K562 (cell line): Measurements from ENCODE around the gene PEX19. TPM values are rescaled to one million over a fixed set of nuclear protein-coding genes. Genes with fewer than 3 reads are reported as not detected.

Source experiments
- ATAC-seq: fragments of 200-7000 bp; cut with Tn5 transposase; 3 replicates; pipeline ENCODE4 v1.9.1; 2020; ENCODE audit warnings: moderate library complexity
- BruUV-seq: library from RNA; stranded (reverse); fragments of 400-500 nt; replicated peaks from 2 replicates; lab custom pipeline; 2021; lab: Mats Ljungman, UMichigan
- CTCF ChIA-PET: fragments of 300-600 bp; formaldehyde crosslinking; extraction: SDS; loops from one replicate; lab custom pipeline; 2021; ENCODE audit warnings: low intra/inter-chr PET ratio; lab: Yijun Ruan, JAX
- POLR2A ChIA-PET: fragments of 300-600, 350-650 bp; sonication (Branson Sonifier 250); formaldehyde crosslinking; extraction: SDS; loops from one replicate; lab custom pipeline; 2021; ENCODE audit warnings: antibody characterized with exemption, inconsistent platforms; lab: Yijun Ruan, JAX
- DNase-seq, 4 experiments: peaks; one replicate each; pipeline versions ENCODE4 v3.0.0 to v3.0.0-alpha.2; 2011 to 2018; ENCODE audit warnings: low spot score in 3 of 4, mixed read lengths in 3 of 4; ENCODE audit errors: extremely low read depth in 1 of 4
- FAIRE-seq: peaks from 2 replicates; lab custom pipeline; 2011; peaks lifted over from hg19 to GRCh38; lab: Jason Lieb, UNC
- H2AFZ ChIP-seq: 2 replicates; pipeline ENCODE4 v1.6.0; 2011; ENCODE audit warnings: low read depth, low read length, control low read depth, inconsistent platforms
- H3K27ac ChIP-seq: fragments of 200-600 bp; 3 replicates; pipeline ENCODE4 v1.8.0; 2011; ENCODE audit warnings: low read depth, mild to moderate bottlenecking, control low read depth, inconsistent platforms, low read length, moderate library complexity, mixed read lengths; ENCODE audit errors: extremely low read depth
- H3K27me3 ChIP-seq, 2 experiments: fragments of 300-600 bp in 1 of 2; 2 replicates in 1 of 2; 3 replicates in 1 of 2; pipeline versions ENCODE4 v1.6.0 to v1.8.0; 2011; ENCODE audit warnings: inconsistent platforms in 2 of 2, low read length in 2 of 2, mild to moderate bottlenecking in 1 of 2, mixed read lengths in 1 of 2, moderate library complexity in 1 of 2; ENCODE audit not compliant: control insufficient read depth in 2 of 2, insufficient read depth in 2 of 2
- H3K36me3 ChIP-seq: fragments of 300-600 bp; 3 replicates; pipeline ENCODE4 v1.8.0; 2011; ENCODE audit warnings: mild to moderate bottlenecking, low read length, inconsistent platforms; ENCODE audit not compliant: control insufficient read depth, insufficient read depth
- H3K4me1 ChIP-seq, 2 experiments: fragments of 200-600 bp in 1 of 2; replicated peaks in 1 of 2; 2 replicates in 1 of 2; 3 replicates in 1 of 2; pipeline versions ENCODE4 v1.5.1 to v1.8.0; 2011; ENCODE audit warnings: inconsistent platforms in 2 of 2, low read length in 2 of 2, mild to moderate bottlenecking in 1 of 2, mixed read lengths in 1 of 2, moderate library complexity in 1 of 2; ENCODE audit not compliant: control insufficient read depth in 2 of 2, insufficient read depth in 2 of 2
- H3K4me2 ChIP-seq: 2 replicates; pipeline ENCODE4 v1.6.1; 2011; ENCODE audit warnings: low read length, control low read depth, inconsistent platforms, mixed read lengths; ENCODE audit not compliant: insufficient read depth
- H3K4me3 ChIP-seq: fragments of 200-600 bp; sonication (generic), shearing (Covaris generic); 2 replicates; pipeline ENCODE4 v1.5.1; 2016; ENCODE audit warnings: control low read depth, inconsistent platforms
- H3K79me2 ChIP-seq: fragments of 200-600 bp; 3 replicates; pipeline ENCODE4 v1.8.0; 2011; ENCODE audit warnings: low read length, inconsistent platforms; ENCODE audit not compliant: control insufficient read depth, insufficient read depth
- H3K9ac ChIP-seq, 2 experiments: 2 replicates each; pipeline versions ENCODE4 v1.6.0 to v1.6.1; 2011; ENCODE audit warnings: low read depth in 2 of 2, low read length in 2 of 2, control low read depth in 1 of 2, inconsistent platforms in 1 of 2, mild to moderate bottlenecking in 1 of 2, mixed read lengths in 1 of 2; ENCODE audit not compliant: insufficient read depth in 1 of 2
- H3K9me1 ChIP-seq: one replicate; pipeline ENCODE4 v1.6.0; 2011; ENCODE audit warnings: inconsistent platforms, mild to moderate bottlenecking, low read length, moderate library complexity; ENCODE audit not compliant: control insufficient read depth, insufficient read depth
- H3K9me3 ChIP-seq: replicated peaks from 2 replicates; pipeline ENCODE4 v1.5.1; 2011; ENCODE audit warnings: low read depth, low read length, inconsistent platforms; ENCODE audit not compliant: control insufficient read depth, insufficient read depth
- H4K20me1 ChIP-seq: replicated peaks from 2 replicates; pipeline ENCODE4 v1.6.1; 2011; ENCODE audit warnings: low read length, inconsistent platforms, mixed read lengths; ENCODE audit not compliant: control insufficient read depth, insufficient read depth
- COPS2 ChIP-seq: fragments of 450-650 bp; conservative IDR thresholded peaks from 2 replicates; pipeline ENCODE4 v1.6.1; 2016; ENCODE audit warnings: mild to moderate bottlenecking, moderate library complexity
- GMEB1 ChIP-seq: fragments of 250-450 bp; sonication (Bioruptor Pico); IDR thresholded peaks from 2 replicates; pipeline ENCODE4 v1.4.0; 2020; ENCODE audit warnings: mild to moderate bottlenecking
- MCM7 ChIP-seq, 2 experiments: fragments of 450-650 bp; IDR thresholded peaks; 2 replicates each; pipeline ENCODE4 v1.6.1; 2016 to 2018
- NR1H2 ChIP-seq: sonication (generic); formaldehyde crosslinking; IDR thresholded peaks from 2 replicates; pipeline ENCODE4 v1.4.0; 2020; ENCODE audit warnings: mild to moderate bottlenecking, missing genetic modification reagents
- POLR2A ChIP-seq: fragments of 450-650 bp; conservative IDR thresholded peaks from 2 replicates; pipeline ENCODE4 v1.6.1; 2016
- SRSF7 ChIP-seq: fragments of 200-400 bp; formaldehyde crosslinking; optimal IDR thresholded peaks from 2 replicates; pipeline ENCODE3; 2017; ENCODE audit warnings: mild to moderate bottlenecking, low read depth, low read length
- WGBS: fragments of 100-300 bp; shearing (Covaris generic); methylation state at CpG from one replicate; pipeline ENCODE4 v1.1.6; 2016; ENCODE audit warnings: low coverage, mixed read lengths; ENCODE audit not compliant: insufficient coverage; ENCODE audit errors: missing lambda C conversion rate; 5-methylcytosine and 5-hydroxymethylcytosine counted together
- in situ Hi-C: fragments of 300-500 bp; cut with MboI; formaldehyde crosslinking; loops from 4 replicates; pipeline ENCODE4 v1.15.0; 2018; ENCODE audit warnings: inconsistent platforms, mixed read lengths
- intact Hi-C: fragments of 100-400 bp; cut with micrococcal nuclease; formaldehyde crosslinking; loops from 2 replicates; pipeline ENCODE4 v1.14.2; 2022
- polyA plus RNA-seq, 8 experiments: library from polyadenylated mRNA; depleted of rRNA in 4 of 8; stranded (reverse) in 5 of 8; unstranded in 3 of 8; fragments of >200 nt; fragmentation: Nextera tagmentation in 2 of 8; fragmentation: Illumina TruSeq in 1 of 8; extraction: Ambion mirVana in 2 of 8; extraction: Trizol in 1 of 8; gene quantifications; 2 replicates each; pipeline versions ENCODE4 v1.2.1 to v1.2.3, GENCODE V29; 2011 to 2014; ENCODE audit warnings: inconsistent platforms in 1 of 8, missing spikeins in 1 of 8
- total RNA-seq, 7 experiments: library from RNA; depleted of rRNA in 6 of 7; stranded (reverse); fragments of >200 nt in 6 of 7; fragmentation: Illumina TruSeq in 2 of 7; extraction: Trizol in 2 of 7; gene quantifications; 2 replicates each; pipeline versions ENCODE4 v1.2.1 to v1.2.3, GENCODE V29; 2011 to 2021; ENCODE audit warnings: low replicate concordance in 1 of 7

Gene PEX19
- total and polyA plus RNA-seq, 9 of the 15 experiments (the other 6 are each of a cell fraction or from before 2014, with no cell fraction given), result 32.5 to 103 (median 59.8) TPM

- Histone ChIP-seq H4K20me1 (peaks cover 5% of the 10 kb centered on the region; the same call in 1 of the 2 replicates), H2AFZ (no peak overlapping the region), H3K9me1 (no peaks in the 10 kb centered on the region), H3K36me3 (peaks cover 91% of the 10 kb centered on the region), H3K27ac (no peak overlapping the region), H3K27me3 (no peaks in the 10 kb centered on the region), H3K4me1 (peaks cover 0 to 3% of the 10 kb centered on the region in 2 experiments; a peak in 1 of 5 replicates), H3K79me2 (peaks cover 6% of the 10 kb centered on the region; the same call in 1 of the 3 replicates), H3K4me3 (no peak overlapping the region)
- ATAC-seq (peak; percentile 31; the same call in 1 of the 3 replicates), DNase-seq (no peak), FAIRE-seq (no peak)
- POLR2A ChIA-PET, result interaction anchor here (0.6 to 5.4 kb wide), 7 partner anchors 9 to 139 kb away, joined by 3 to 20 read pairs (median 4); partner anchors contain the start of gene DCAF8
- intact Hi-C loops, result no loop called here
- BruUV-seq, result no TSS peak
- 96% methylated on average over 18 of the region's 24 CpGs for WGBS
- in situ Hi-C loops, result no loop called here
- TF ChIP-seq SRSF7 (no peak), POLR2A (0 out of 2 replicates have a peak, but pooled peaks have one; percentile 3), COPS2 (no peak), MCM7 (IDR thresholded peaks at IDR 0.05) (no peak), NR1H2 (CRISPR knock-in tag) (no peak), GMEB1 (CRISPR knock-in tag) (no peak)
- TF ChIP-seq, all 486 proteins: peak for 1
- no peak overlapping the region for H3K4me2 ChIP-seq
- CTCF ChIA-PET, result no interaction called here
- no peak overlapping the region; a peak in 1 of 4 replicates for H3K9ac ChIP-seq
- no peaks in the 10 kb centered on the region for H3K9me3 ChIP-seq
Observed at GRCh38 chr1:160239582-160240299, 45.2 kb downstream of the PEX19 start.
